GM12878 (cell line): ENCODE measurements around the gene DMWD. TPM values are rescaled to one million over a fixed set of nuclear protein-coding genes. Genes with fewer than 3 reads are reported as not detected.

ENCODE experiments used
- ATAC-seq: fragments of 200-7000 bp; cut with Tn5 transposase; 3 replicates; pipeline ENCODE4 v1.9.1; 2020; ENCODE audit warnings: mild to moderate bottlenecking, moderate library complexity
- BruUV-seq: library from RNA; stranded (reverse); fragments of 400-500 nt; replicated peaks from 2 replicates; lab custom pipeline; 2021; lab: Mats Ljungman, UMichigan
- CTCF ChIA-PET: fragments of 300-600 bp; sonication (Branson Sonifier 250); formaldehyde crosslinking; extraction: SDS; loops from one replicate; lab custom pipeline; 2021; ENCODE audit warnings: inconsistent platforms; lab: Yijun Ruan, JAX
- POLR2A ChIA-PET: fragments of 350-600 bp; formaldehyde crosslinking; extraction: SDS; loops from one replicate; lab custom pipeline; 2021; ENCODE audit warnings: inconsistent platforms; lab: Charles Lee
- RAD21 ChIA-PET: fragments of 300-600 bp; sonication (Branson Sonifier 250); formaldehyde crosslinking; loops from one replicate; lab custom pipeline; 2023; ENCODE audit warnings: antibody characterized with exemption; ENCODE audit not compliant: unreplicated experiment; lab: Charles Lee
- SMC1A ChIA-PET: fragments of 300-600 bp; sonication (Branson Sonifier 250); formaldehyde crosslinking; loops from one replicate; lab custom pipeline; 2023; ENCODE audit not compliant: unreplicated experiment, uncharacterized antibody; lab: Charles Lee
- DNase-seq: peaks from one replicate; pipeline ENCODE4 v3.0.0-alpha.2; 2011; ENCODE audit warnings: low read depth, low spot score
- FAIRE-seq: peaks from 3 replicates; lab custom pipeline; 2011; peaks lifted over from hg19 to GRCh38; lab: Jason Lieb, UNC
- H2AFZ ChIP-seq: 2 replicates; pipeline ENCODE4 v1.6.0; 2011; ENCODE audit warnings: low read depth, low read length, control low read depth; ENCODE audit not compliant: control insufficient read depth
- H3K27ac ChIP-seq: 2 replicates; pipeline ENCODE4 v1.5.1; 2011; ENCODE audit warnings: control low read depth; ENCODE audit not compliant: control insufficient read depth, insufficient read depth
- H3K27me3 ChIP-seq, 2 experiments: replicated peaks in 1 of 2; 2 replicates each; pipeline versions ENCODE4 v1.6.0 to v1.6.1; 2011; ENCODE audit warnings: low read length in 1 of 2; ENCODE audit not compliant: control insufficient read depth in 2 of 2, insufficient read depth in 2 of 2
- H3K36me3 ChIP-seq, 2 experiments: 2 replicates each; pipeline ENCODE4 v1.5.1; 2011; ENCODE audit warnings: low read length in 1 of 2; ENCODE audit not compliant: control insufficient read depth in 2 of 2, insufficient read depth in 2 of 2
- H3K4me1 ChIP-seq: 2 replicates; pipeline ENCODE4 v1.6.1; 2011; ENCODE audit warnings: mild to moderate bottlenecking, low read length, moderate library complexity, mixed read lengths; ENCODE audit not compliant: control insufficient read depth, insufficient read depth
- H3K4me2 ChIP-seq: 2 replicates; pipeline ENCODE4 v1.6.0; 2011; ENCODE audit warnings: control low read depth; ENCODE audit not compliant: control insufficient read depth, insufficient read depth
- H3K4me3 ChIP-seq: fragments of 200-600 bp; sonication (generic); 2 replicates; pipeline ENCODE4 v1.5.1; 2016
- H3K79me2 ChIP-seq: 2 replicates; pipeline ENCODE4 v1.6.0; 2011; ENCODE audit warnings: low read length; ENCODE audit not compliant: control insufficient read depth, insufficient read depth
- H3K9ac ChIP-seq: 2 replicates; pipeline ENCODE4 v1.8.0; 2011; ENCODE audit warnings: low read length, control low read depth, mixed read lengths; ENCODE audit not compliant: control insufficient read depth, insufficient read depth
- H3K9me3 ChIP-seq: replicated peaks from 3 replicates; pipeline ENCODE4 v1.5.1; 2011; ENCODE audit warnings: mild to moderate bottlenecking, low read length; ENCODE audit not compliant: control insufficient read depth, insufficient read depth
- H4K20me1 ChIP-seq: 2 replicates; pipeline ENCODE4 v1.6.0; 2011; ENCODE audit not compliant: control insufficient read depth, insufficient read depth
- BRCA1 ChIP-seq: IDR thresholded peaks from 2 replicates; pipeline ENCODE4 v1.6.1; 2011; ENCODE audit warnings: low read depth, low read length, improper control_type of control experiment
- KDM1A ChIP-seq: fragments of 200-600 bp; sonication (generic); IDR thresholded peaks from 2 replicates; pipeline ENCODE4 v1.6.1; 2016; ENCODE audit warnings: borderline replicate concordance
- RAD51 ChIP-seq: fragments of 450-650 bp; IDR thresholded peaks from 2 replicates; pipeline ENCODE4 v1.6.1; 2016; ENCODE audit warnings: moderate library complexity, mild to moderate bottlenecking, inconsistent platforms
- SREBF2 ChIP-seq: IDR thresholded peaks from 2 replicates; pipeline ENCODE4 v1.6.1; 2012; ENCODE audit warnings: mild to moderate bottlenecking, low read length
- TAF1 ChIP-seq: IDR thresholded peaks from 2 replicates; pipeline ENCODE4 v1.6.1; 2011; ENCODE audit warnings: mild to moderate bottlenecking, low read depth, low read length, borderline replicate concordance
- ZNF217 ChIP-seq: fragments of 450-650 bp; IDR thresholded peaks from 2 replicates; pipeline ENCODE4 v1.6.1; 2017; ENCODE audit warnings: antibody characterized with exemption, mild to moderate bottlenecking
- WGBS: methylation state at CpG from one replicate; pipeline ENCODE4 v1.1.6; 2016; ENCODE audit warnings: low lambda C conversion rate; ENCODE audit not compliant: insufficient replicate concordance, insufficient coverage; ENCODE audit errors: missing lambda C conversion rate; 5-methylcytosine and 5-hydroxymethylcytosine counted together
- in situ Hi-C: fragments of 300-500 bp; cut with MboI; formaldehyde crosslinking; loops from 9 replicates; pipeline ENCODE4 v1.14.3; 2018; ENCODE audit warnings: mixed read lengths
- intact Hi-C: fragments of 100-400 bp; cut with micrococcal nuclease; formaldehyde crosslinking; loops from one replicate; pipeline ENCODE4 v1.14.2; 2022; ENCODE audit not compliant: unreplicated experiment
- polyA plus RNA-seq, 11 experiments: library from polyadenylated mRNA; depleted of rRNA in 4 of 11; unstranded in 6 of 11; stranded (reverse) in 5 of 11; fragments of >200 nt; fragmentation: Nextera tagmentation in 4 of 11; fragmentation: Illumina TruSeq in 1 of 11; extraction: Ambion mirVana in 4 of 11; extraction: Trizol in 1 of 11; gene quantifications; 1 replicate in 1 of 11; 2 replicates in 10 of 11; pipeline versions ENCODE4 v1.2.1 to v1.2.3, GENCODE V29; 2011 to 2016; ENCODE audit warnings: inconsistent platforms in 2 of 11, missing spikeins in 2 of 11, low read depth in 1 of 11
- total RNA-seq, 4 experiments: library from RNA; depleted of rRNA in 3 of 4; stranded (reverse); fragments of >200 nt in 3 of 4; fragmentation: Illumina TruSeq in 1 of 4; extraction: Trizol in 1 of 4; gene quantifications; 2 replicates each; pipeline versions ENCODE4 v1.2.1 to v1.2.3, GENCODE V29; 2013 to 2021
- TF ChIP-seq, protein P1 (sequence below): fragments of 450-650 bp; IDR thresholded peaks from 2 replicates; pipeline ENCODE4 v1.6.1; 2017; ENCODE audit warnings: mild to moderate bottlenecking, moderate library complexity
- TF ChIP-seq, protein P2 (sequence below): IDR thresholded peaks from 2 replicates; pipeline ENCODE4 v1.6.1; 2011; ENCODE audit warnings: mild to moderate bottlenecking, low read depth, low read length, moderate library complexity; ENCODE audit not compliant: insufficient replicate concordance

Gene DMWD
- total and polyA plus RNA-seq, 10 of the 15 experiments (the other 5 are each of a cell fraction or from before 2014, with no cell fraction given): 3.5 to 56.0 (median 11.6) TPM

DNA sequence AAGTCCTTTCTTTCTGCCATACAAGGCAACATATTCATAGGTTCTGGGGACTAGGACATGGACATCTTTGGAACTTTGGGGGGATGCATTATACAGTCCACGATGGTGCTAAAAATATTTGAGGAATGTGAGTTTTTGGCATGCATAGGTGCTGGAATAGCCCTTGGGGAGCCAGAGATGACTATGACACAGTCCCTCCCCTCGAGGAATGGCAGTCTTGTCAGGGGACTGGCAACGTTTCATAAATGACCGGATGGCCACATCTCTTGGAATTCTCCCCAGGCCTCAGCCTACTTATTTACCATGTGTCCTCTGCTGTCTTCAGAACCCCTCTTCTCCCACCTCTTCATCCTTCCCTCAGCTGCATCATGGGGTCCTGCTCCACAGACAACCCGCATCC lies 45.8 kb downstream of the DMWD start (continued):
- TF ChIP-seq, protein P1, sequence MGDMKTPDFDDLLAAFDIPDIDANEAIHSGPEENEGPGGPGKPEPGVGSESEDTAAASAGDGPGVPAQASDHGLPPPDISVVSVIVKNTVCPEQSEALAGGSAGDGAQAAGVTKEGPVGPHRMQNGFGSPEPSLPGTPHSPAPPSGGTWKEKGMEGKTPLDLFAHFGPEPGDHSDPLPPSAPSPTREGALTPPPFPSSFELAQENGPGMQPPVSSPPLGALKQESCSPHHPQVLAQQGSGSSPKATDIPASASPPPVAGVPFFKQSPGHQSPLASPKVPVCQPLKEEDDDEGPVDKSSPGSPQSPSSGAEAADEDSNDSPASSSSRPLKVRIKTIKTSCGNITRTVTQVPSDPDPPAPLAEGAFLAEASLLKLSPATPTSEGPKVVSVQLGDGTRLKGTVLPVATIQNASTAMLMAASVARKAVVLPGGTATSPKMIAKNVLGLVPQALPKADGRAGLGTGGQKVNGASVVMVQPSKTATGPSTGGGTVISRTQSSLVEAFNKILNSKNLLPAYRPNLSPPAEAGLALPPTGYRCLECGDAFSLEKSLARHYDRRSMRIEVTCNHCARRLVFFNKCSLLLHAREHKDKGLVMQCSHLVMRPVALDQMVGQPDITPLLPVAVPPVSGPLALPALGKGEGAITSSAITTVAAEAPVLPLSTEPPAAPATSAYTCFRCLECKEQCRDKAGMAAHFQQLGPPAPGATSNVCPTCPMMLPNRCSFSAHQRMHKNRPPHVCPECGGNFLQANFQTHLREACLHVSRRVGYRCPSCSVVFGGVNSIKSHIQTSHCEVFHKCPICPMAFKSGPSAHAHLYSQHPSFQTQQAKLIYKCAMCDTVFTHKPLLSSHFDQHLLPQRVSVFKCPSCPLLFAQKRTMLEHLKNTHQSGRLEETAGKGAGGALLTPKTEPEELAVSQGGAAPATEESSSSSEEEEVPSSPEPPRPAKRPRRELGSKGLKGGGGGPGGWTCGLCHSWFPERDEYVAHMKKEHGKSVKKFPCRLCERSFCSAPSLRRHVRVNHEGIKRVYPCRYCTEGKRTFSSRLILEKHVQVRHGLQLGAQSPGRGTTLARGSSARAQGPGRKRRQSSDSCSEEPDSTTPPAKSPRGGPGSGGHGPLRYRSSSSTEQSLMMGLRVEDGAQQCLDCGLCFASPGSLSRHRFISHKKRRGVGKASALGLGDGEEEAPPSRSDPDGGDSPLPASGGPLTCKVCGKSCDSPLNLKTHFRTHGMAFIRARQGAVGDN: no peak
- TF ChIP-seq ZNF217: no peak
- no peak for TF ChIP-seq KDM1A

DNA sequence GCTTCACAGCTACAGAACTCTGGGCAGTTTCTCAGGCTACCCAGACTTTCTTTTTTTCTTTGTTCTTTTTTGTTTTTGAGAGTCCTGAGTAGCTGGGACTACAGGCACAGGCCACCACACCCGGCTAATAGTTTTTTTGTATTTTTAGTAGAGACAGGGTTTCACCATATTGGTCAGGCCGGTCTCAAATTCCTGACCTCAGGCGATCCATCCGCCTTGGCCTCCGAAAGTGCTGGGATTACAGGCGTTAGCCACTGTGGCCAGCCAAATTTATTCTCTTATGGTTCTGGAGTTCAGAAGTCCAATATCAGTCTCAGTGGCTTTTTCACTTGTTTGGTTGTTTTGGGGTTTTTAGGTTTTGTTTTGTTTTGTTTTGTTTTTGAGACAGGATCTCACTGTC lies 47.0 kb downstream of the DMWD start:
- BruUV-seq: no TSS peak

More for the DNA sequence above, 47.0 kb downstream of the DMWD start:
- ChIA-PET RAD21 (no interaction called here), POLR2A (no interaction called here), SMC1A (no interaction called here), CTCF (interaction anchor here (1.4 to 1.5 kb wide), 2 partner anchors 11 to 54 kb away, joined by 3 read pairs; no protein-coding TSS in a partner anchor)
- Histone ChIP-seq H3K79me2 (no peaks in the 10 kb centered on the region), H3K27ac (no peak overlapping the region), H4K20me1 (no peaks in the 10 kb centered on the region), H3K9me3 (no peaks in the 10 kb centered on the region), H2AFZ (no peak overlapping the region), H3K4me2 (no peak overlapping the region), H3K9ac (no peak overlapping the region), H3K27me3 (peaks cover 0 to 2% of the 10 kb centered on the region in 2 experiments; a peak in 2 of 4 replicates), H3K36me3 (no peaks in the 10 kb centered on the region), H3K4me1 (no peaks in the 10 kb centered on the region), H3K4me3 (no peak overlapping the region)
- intact Hi-C loops: no loop called here
- DNase-seq (no peak), ATAC-seq (no peak), FAIRE-seq (no peak)
- WGBS: 70% methylated on average over 6 of the region's 6 CpGs
- TF ChIP-seq SREBF2 (no peak), RAD51 (no peak), TAF1 (no peak), BRCA1 (no peak)
- TF ChIP-seq, protein P2, sequence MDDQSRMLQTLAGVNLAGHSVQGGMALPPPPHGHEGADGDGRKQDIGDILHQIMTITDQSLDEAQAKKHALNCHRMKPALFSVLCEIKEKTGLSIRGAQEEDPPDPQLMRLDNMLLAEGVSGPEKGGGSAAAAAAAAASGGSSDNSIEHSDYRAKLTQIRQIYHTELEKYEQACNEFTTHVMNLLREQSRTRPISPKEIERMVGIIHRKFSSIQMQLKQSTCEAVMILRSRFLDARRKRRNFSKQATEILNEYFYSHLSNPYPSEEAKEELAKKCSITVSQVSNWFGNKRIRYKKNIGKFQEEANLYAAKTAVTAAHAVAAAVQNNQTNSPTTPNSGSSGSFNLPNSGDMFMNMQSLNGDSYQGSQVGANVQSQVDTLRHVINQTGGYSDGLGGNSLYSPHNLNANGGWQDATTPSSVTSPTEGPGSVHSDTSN: no peak
- in situ Hi-C loops: no loop called here
